Neuronal stem cell (in vitro differentiated cells): ENCODE results near the gene KLF17.

ENCODE experiments used
- DNase-seq: peaks from one replicate; pipeline ENCODE4 v3.0.0-alpha.2; 2013; ENCODE audit warnings: low spot score
- H2AFZ ChIP-seq: one replicate; pipeline ENCODE4 v1.6.1; 2013; ENCODE audit warnings: mild to moderate bottlenecking, low read length, inconsistent platforms
- H2AK5ac ChIP-seq: 2 replicates; pipeline ENCODE4 v1.6.1; 2013; ENCODE audit warnings: low read depth, mild to moderate bottlenecking, inconsistent platforms, low read length, moderate library complexity, mixed read lengths
- H2BK120ac ChIP-seq: 2 replicates; pipeline ENCODE4 v1.6.1; 2013; ENCODE audit warnings: low read depth, mild to moderate bottlenecking, inconsistent platforms, low read length, moderate library complexity, mixed read lengths
- H2BK12ac ChIP-seq: one replicate; pipeline ENCODE4 v1.6.1; 2013; ENCODE audit warnings: low read length, inconsistent platforms
- H2BK15ac ChIP-seq: 2 replicates; pipeline ENCODE4 v1.6.1; 2013; ENCODE audit warnings: mild to moderate bottlenecking, low read length, inconsistent platforms, mixed read lengths
- H2BK5ac ChIP-seq: one replicate; pipeline ENCODE4 v1.6.1; 2013; ENCODE audit warnings: inconsistent platforms, mild to moderate bottlenecking, low read length, moderate library complexity
- H3K14ac ChIP-seq: one replicate; pipeline ENCODE4 v1.6.1; 2013; ENCODE audit warnings: low read length, inconsistent platforms
- H3K18ac ChIP-seq: 2 replicates; pipeline ENCODE4 v1.6.1; 2013; ENCODE audit warnings: low read length, inconsistent platforms
- H3K23ac ChIP-seq: 2 replicates; pipeline ENCODE4 v1.6.1; 2013; ENCODE audit warnings: low read depth, mild to moderate bottlenecking, mixed read lengths, low read length, inconsistent platforms; ENCODE audit not compliant: poor library complexity
- H3K27ac ChIP-seq: replicated peaks from 3 replicates; pipeline ENCODE4 v1.5.1; 2013; ENCODE audit warnings: low read length, inconsistent platforms
- H3K27me3 ChIP-seq, 3 experiments: 2 replicates each; pipeline ENCODE4 v1.6.1; 2013; ENCODE audit warnings: low read length in 3 of 3, mild to moderate bottlenecking in 2 of 3, inconsistent platforms in 1 of 3, low read depth in 1 of 3, mixed read lengths in 1 of 3, moderate library complexity in 1 of 3; ENCODE audit not compliant: control insufficient read depth in 3 of 3, insufficient read depth in 3 of 3
- H3K36me3 ChIP-seq, 2 donors: replicated peaks in 1 of 2; 2 replicates each; pipeline ENCODE4 v1.6.1; 2013; ENCODE audit warnings: low read length in 2 of 2; ENCODE audit not compliant: control insufficient read depth in 2 of 2, insufficient read depth in 2 of 2
- H3K4ac ChIP-seq: 2 replicates; pipeline ENCODE4 v1.6.1; 2013; ENCODE audit warnings: inconsistent platforms, mild to moderate bottlenecking, low read length, moderate library complexity
- H3K4me1 ChIP-seq, 2 donors: 1 replicate in 1 of 2; 2 replicates in 1 of 2; pipeline ENCODE4 v1.6.1; 2013; ENCODE audit warnings: low read length in 2 of 2, low read depth in 1 of 2; ENCODE audit not compliant: control insufficient read depth in 2 of 2, insufficient read depth in 1 of 2
- H3K4me2 ChIP-seq: one replicate; pipeline ENCODE4 v1.6.1; 2013; ENCODE audit warnings: mild to moderate bottlenecking, low read length, inconsistent platforms; ENCODE audit not compliant: insufficient read depth, poor library complexity, severe bottlenecking
- H3K4me3 ChIP-seq, 2 donors: 2 replicates each; pipeline ENCODE4 v1.5.1; 2013; ENCODE audit warnings: low read length in 2 of 2, mild to moderate bottlenecking in 2 of 2, inconsistent platforms in 1 of 2, moderate library complexity in 1 of 2
- H3K79me1 ChIP-seq: one replicate; pipeline ENCODE4 v1.6.1; 2013; ENCODE audit warnings: low read depth, mild to moderate bottlenecking, inconsistent platforms, low read length, moderate library complexity
- H3K9ac ChIP-seq: one replicate; pipeline ENCODE4 v1.6.1; 2013; ENCODE audit warnings: mild to moderate bottlenecking, low read depth, low read length, inconsistent platforms; ENCODE audit not compliant: poor library complexity
- H3K9me3 ChIP-seq, 2 donors: replicated peaks in 1 of 2; 2 replicates each; pipeline versions ENCODE3 to v1.6.1; 2013; ENCODE audit warnings: low read length in 2 of 2, mild to moderate bottlenecking in 2 of 2, inconsistent platforms in 1 of 2, low read depth in 1 of 2, mixed read lengths in 1 of 2, moderate library complexity in 1 of 2; ENCODE audit not compliant: control insufficient read depth in 2 of 2, insufficient read depth in 1 of 2
- H4K8ac ChIP-seq: one replicate; pipeline ENCODE4 v1.6.1; 2013; ENCODE audit warnings: low read depth, mild to moderate bottlenecking, inconsistent platforms, low read length, moderate library complexity
- H4K91ac ChIP-seq: one replicate; pipeline ENCODE4 v1.6.1; 2013; ENCODE audit warnings: low read length, low read depth, mild to moderate bottlenecking, inconsistent platforms; ENCODE audit not compliant: poor library complexity
- WGBS, 2 donors: extraction: QIAGEN DNeasy Blood & Tissue Kit; methylation state at CpG; one replicate each; pipeline ENCODE4 v1.1.7; 2013; ENCODE audit warnings: missing lambda C conversion rate in 2 of 2, mixed read lengths in 1 of 2; ENCODE audit not compliant: insufficient read length in 2 of 2, insufficient replicate concordance in 1 of 2; ENCODE audit errors: extremely low coverage in 2 of 2; 5-methylcytosine and 5-hydroxymethylcytosine counted together

Gene KLF17

DNA sequence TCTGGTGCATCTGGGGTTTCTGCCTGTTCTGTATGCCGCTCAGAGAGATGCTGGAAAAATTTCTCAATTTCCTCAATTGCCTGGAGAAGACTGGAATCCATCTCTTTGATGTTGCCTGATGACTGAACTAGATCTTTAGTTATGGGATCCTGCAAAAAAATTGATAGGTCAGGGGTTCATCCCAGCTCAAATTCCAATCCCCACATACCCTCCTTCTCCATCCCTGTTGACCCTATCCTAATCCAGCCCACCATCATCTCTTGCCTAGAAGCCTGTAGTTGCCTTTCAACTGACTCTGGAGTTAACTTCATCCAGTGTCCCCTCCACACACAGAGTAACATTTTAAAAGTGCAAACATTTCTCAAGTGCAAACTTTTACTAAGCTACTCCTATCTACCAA is 22.9 kb downstream of the KLF17 start, which contains the start of gene KLF18:
Gene KLF18, minus strand, starts transcription at position 101 of the 400 bp plus-strand sequence. Its CDS starts 0 bp downstream, at position 101.
- H2BK12ac ChIP-seq: no peak within 1 kb of the TSS
- no peak within 1 kb of the TSS for H3K4me2 ChIP-seq
- no peak within 1 kb of the TSS for H3K23ac ChIP-seq
- peaks cover 0 to 3% (median 0%) of the 10 kb centered on the region in 3 experiments for H3K27me3 ChIP-seq
- no peak within 1 kb of the TSS for H2BK15ac ChIP-seq
- H3K4ac ChIP-seq: no peak within 1 kb of the TSS
- no peak within 1 kb of the TSS for H4K91ac ChIP-seq
- DNase-seq: no peak
- peaks cover 0 to 4% of the 10 kb centered on the region in 2 donors for H3K9me3 ChIP-seq
- H2AK5ac ChIP-seq: no peak within 1 kb of the TSS
- no peak within 1 kb of the TSS for H3K27ac ChIP-seq
- H4K8ac ChIP-seq: no peak within 1 kb of the TSS
- no peak within 1 kb of the TSS for H3K18ac ChIP-seq
- H2BK5ac ChIP-seq: no peak within 1 kb of the TSS
- H2BK120ac ChIP-seq: no peak within 1 kb of the TSS
- WGBS, 2 donors: no CpG with 5 or more reads among the region's 1 CpG
- no peak within 1 kb of the TSS for H3K14ac ChIP-seq
- H3K4me1 ChIP-seq: no peaks in the 10 kb centered on the region
- H3K79me1 ChIP-seq: no peaks in the 10 kb centered on the region
- H3K9ac ChIP-seq: no peak within 1 kb of the TSS
- H3K4me3 ChIP-seq: no peak within 1 kb of the TSS
- no peaks in the 10 kb centered on the region for H3K36me3 ChIP-seq
- no peak within 1 kb of the TSS for H2AFZ ChIP-seq

- H3K9ac ChIP-seq: no peak overlapping the region
- no peak overlapping the region for H3K4ac ChIP-seq
- no peak for DNase-seq
- H3K27ac ChIP-seq: no peak overlapping the region
- no peak overlapping the region for H3K23ac ChIP-seq
- no peaks in the 10 kb centered on the region for H3K4me1 ChIP-seq
- H3K9me3 ChIP-seq: peaks cover 0 to 4% of the 10 kb centered on the region in 2 donors
- no peaks in the 10 kb centered on the region for H3K79me1 ChIP-seq
- H3K4me3 ChIP-seq: no peak overlapping the region
- no peaks in the 10 kb centered on the region for H3K36me3 ChIP-seq
- no peak overlapping the region for H2AK5ac ChIP-seq
- H3K27me3 ChIP-seq: peaks cover 0 to 8% (median 0%) of the 10 kb centered on the region in 3 experiments
- no peak overlapping the region for H3K4me2 ChIP-seq
- H3K14ac ChIP-seq: no peak overlapping the region
- no peak overlapping the region for H4K8ac ChIP-seq
- H2BK15ac ChIP-seq: no peak overlapping the region
- no peak overlapping the region for H2BK12ac ChIP-seq
- H2BK5ac ChIP-seq: no peak overlapping the region
- no CpG with 5 or more reads among the region's 2 CpGs for WGBS, 2 donors
- H2AFZ ChIP-seq: no peak overlapping the region
- no peak overlapping the region for H4K91ac ChIP-seq
- H3K18ac ChIP-seq: no peak overlapping the region
- H2BK120ac ChIP-seq: no peak overlapping the region
Measured at GRCh38 chr1:44144962-44145756, 26.5 kb downstream of the KLF17 start.

DNA sequence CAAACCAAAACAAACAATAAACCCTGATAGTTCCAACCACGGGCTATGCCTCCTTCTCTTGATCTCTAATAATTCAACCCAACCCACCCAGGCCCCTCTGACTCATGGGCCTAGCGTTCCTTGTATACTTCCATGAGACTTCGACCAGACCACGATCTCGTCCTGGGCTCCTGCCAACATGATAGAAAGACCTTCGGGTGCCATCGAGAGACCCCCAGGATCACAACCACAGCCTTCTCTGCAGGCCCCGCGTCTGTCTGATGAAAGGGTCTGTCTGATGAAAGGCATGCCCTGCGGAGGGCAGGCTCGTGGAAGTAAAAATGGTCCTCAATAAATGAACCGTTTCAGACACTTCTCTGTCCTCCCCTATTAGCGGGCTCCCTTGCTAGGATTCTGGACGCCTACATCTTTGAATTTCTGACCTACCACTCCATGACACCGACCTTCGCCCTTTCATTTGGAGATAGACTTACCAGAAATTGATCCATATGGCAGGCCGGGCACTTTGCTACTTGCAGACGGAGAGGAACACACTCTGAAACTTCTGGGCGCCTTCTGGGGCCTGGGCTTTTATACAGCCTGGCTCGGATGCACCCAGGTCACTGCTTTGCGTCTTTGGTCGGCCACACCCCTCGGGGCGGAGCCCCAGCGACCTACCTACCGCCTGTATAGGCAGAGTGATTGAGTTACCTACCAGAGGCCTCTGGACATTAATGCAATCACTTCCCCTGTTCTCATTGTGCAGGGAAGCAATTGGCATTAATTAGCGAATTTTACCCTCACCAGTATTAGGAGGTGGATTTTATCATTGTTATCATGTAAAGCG is 28.1 kb downstream of the KLF17 start:
- Histone ChIP-seq H3K4me2 (no peak overlapping the region), H4K91ac (no peak overlapping the region), H3K4ac (no peak overlapping the region), H3K23ac (no peak overlapping the region), H2AK5ac (no peak overlapping the region), H2AFZ (no peak overlapping the region), H3K27ac (no peak overlapping the region), H2BK15ac (no peak overlapping the region), H3K27me3 (peaks cover 0 to 16% (median 0%) of the 10 kb centered on the region in 3 experiments), H3K79me1 (no peaks in the 10 kb centered on the region), H2BK5ac (no peak overlapping the region), H2BK12ac (no peak overlapping the region), H3K9me3 (peaks cover 0 to 4% of the 10 kb centered on the region in 2 donors), H2BK120ac (no peak overlapping the region), H3K18ac (no peak overlapping the region), H4K8ac (no peak overlapping the region), H3K9ac (no peak overlapping the region), H3K36me3 (no peaks in the 10 kb centered on the region), H3K14ac (no peak overlapping the region), H3K4me3 (no peak overlapping the region), H3K4me1 (no peaks in the 10 kb centered on the region)
- DNase-seq: no peak
- WGBS, 2 donors: no CpG with 5 or more reads among the region's 28 CpGs

GRCh38 chr1:44147582-44147981 is 29.0 kb downstream of the KLF17 start:
- no peak overlapping the region for H2BK5ac ChIP-seq
- H3K18ac ChIP-seq: no peak overlapping the region
- no peaks in the 10 kb centered on the region for H3K79me1 ChIP-seq
- no peak overlapping the region for H3K4me3 ChIP-seq
- H2BK120ac ChIP-seq: no peak overlapping the region
- H2BK12ac ChIP-seq: no peak overlapping the region
- H3K9me3 ChIP-seq: peaks cover 0 to 4% of the 10 kb centered on the region in 2 donors
- H2AK5ac ChIP-seq: no peak overlapping the region
- H3K4me1 ChIP-seq: no peaks in the 10 kb centered on the region
- H4K91ac ChIP-seq: no peak overlapping the region
- no peak for DNase-seq
- no CpG with 5 or more reads among the region's 3 CpGs for WGBS, 2 donors
- no peak overlapping the region for H3K27ac ChIP-seq
- no peak overlapping the region for H3K4ac ChIP-seq
- H3K9ac ChIP-seq: no peak overlapping the region
- no peak overlapping the region for H3K23ac ChIP-seq
- H3K14ac ChIP-seq: no peak overlapping the region
- H3K4me2 ChIP-seq: no peak overlapping the region
- no peaks in the 10 kb centered on the region for H3K36me3 ChIP-seq
- H4K8ac ChIP-seq: no peak overlapping the region
- no peak overlapping the region for H2AFZ ChIP-seq
- no peak overlapping the region for H2BK15ac ChIP-seq
- H3K27me3 ChIP-seq: peaks cover 0 to 19% (median 0%) of the 10 kb centered on the region in 3 experiments
